SKM-1 treated with dmso at 0.1 percent for 144 hours (cell line): ENCODE data around the gene ACTG2.

Experiments used
- DNase-seq: peaks from one replicate; lab custom pipeline; 2025; ENCODE audit not compliant: unreplicated experiment; lab: John Stamatoyannopoulos, UW

Gene ACTG2

DNA sequence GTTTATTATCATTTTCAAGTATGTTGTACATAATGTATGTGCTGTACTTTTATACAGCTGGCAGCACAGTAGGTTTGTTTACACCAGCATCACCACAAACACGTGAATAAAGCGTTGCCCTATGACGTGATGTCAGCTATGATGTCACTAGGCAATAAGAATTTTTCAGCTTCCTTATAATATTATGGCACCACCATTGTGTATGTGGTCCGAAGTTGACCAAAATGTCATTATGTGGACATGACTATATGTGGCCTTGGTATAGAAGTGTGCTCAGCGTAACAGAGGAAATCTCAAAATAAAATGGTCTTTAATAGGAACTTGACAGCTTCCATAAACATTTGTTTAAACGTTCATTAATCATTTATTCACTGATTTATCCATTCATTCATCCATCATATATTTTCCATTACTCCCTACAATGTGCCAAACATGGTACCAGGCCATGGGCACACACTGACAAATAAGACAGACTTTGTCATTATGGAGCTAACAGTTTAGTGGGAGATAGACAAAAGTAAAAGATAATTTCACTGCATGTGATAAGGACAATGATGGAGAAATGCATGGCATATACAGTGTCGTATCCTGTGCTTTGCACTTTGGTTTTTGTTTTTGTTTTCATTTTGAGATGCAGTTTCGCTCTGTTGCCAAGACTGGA lies 18.9 kb downstream of the ACTG2 start:
- DNase-seq = no peak

DNA sequence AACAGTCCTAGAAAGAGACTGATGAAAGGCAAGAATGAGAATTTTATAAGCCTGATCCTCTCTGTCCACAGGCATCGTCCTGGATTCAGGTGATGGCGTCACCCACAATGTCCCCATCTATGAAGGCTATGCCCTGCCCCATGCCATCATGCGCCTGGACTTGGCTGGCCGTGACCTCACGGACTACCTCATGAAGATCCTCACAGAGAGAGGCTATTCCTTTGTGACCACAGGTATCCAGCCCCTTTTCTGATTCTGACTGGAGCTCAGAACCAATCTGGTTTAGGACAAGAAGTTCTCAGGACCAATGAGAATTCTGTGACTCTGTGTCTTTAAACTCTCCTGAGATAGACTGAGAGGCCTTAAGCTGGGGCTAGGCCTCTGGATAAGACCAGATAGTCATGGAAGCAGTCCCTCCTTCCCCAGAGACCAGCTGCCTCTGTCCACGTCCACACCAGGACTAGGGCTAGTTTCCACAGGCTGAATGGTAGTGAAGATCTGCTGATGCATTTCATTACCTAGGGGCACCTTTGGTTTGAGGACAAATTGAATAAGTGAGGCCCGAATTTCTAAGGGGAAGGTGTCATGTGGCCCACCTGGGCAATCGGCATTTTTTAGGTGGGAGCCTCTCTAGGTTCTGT lies 20.7 kb downstream of the ACTG2 start:
- no peak for DNase-seq

DNA sequence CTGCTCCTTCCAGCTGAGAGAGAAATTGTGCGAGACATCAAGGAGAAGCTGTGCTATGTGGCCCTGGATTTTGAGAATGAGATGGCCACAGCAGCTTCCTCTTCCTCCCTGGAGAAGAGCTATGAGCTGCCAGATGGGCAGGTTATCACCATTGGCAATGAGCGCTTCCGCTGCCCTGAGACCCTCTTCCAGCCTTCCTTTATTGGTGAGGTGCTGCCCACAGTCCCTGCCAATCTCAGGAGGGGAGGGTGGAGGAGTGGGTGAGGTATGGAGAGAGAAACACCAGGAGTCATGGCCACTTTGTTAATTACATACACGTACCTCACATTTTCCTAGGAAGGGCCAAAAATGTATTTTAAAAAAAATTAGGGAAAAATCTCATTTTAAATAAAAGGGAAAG lies 21.9 kb downstream of the ACTG2 start:
- no peak for DNase-seq

DNA sequence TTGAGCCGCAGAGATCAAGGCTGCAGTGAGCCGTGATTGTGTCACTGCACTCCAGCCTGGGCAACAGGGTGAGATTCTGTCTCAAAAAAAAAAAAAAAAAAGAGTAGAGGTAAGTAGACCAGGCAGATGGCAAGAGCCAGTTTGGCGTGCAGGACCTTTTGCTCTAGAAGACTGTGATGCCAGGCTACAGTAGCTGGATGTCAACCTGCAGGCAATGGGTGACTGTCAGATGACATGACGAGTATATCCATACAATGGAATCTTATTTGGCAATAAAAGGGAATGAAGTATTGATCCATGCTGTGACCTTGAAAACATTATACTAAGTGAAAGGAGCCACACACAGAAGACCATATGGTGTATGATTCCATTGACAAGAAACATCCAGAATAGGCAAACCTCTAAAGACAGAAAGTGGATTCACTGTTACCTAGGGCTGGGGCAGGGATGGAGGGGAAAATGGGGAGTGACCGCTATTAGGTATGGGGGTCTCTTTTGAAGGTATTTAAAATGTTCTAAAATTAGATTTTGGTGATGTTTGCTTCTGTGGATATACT lies 22.7 kb downstream of the ACTG2 start:
- no peak for DNase-seq

DNA sequence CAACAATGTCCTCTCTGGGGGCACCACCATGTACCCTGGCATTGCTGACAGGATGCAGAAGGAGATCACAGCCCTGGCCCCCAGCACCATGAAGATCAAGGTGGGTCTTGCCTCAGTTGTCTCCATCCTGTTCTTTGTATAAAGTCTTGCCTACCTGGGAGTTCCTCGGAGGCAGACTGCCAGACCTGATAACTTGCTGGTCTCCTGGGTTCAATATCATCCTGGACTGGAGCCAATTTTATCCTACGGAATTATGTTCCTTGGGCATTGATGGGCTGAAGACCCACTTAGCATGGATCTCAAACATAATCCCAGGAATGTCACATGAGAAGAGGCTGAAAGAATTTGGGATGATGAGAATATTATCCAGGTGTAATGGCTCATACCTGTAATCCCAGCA lies 23.9 kb downstream of the ACTG2 start:
- no peak for DNase-seq

DNA sequence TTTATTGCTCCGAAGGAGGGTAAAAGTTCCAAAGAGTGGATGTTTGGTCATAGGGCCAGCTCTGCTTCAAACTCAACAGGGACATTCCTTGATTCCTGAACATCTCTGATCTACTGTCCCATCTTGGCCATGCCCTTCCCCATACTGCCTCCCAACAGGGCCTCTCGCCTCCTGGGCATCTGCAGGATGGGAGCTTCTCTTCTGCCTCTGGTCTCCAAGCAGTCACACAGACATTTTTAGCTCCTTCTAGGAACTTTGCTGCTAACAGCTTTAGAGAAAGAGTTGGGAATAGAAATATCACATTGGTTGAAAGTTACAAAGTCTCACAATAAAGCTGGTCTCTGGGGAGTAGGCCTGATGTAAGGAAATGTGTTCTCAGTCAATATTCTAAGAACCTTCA lies 24.5 kb downstream of the ACTG2 start:
- DNase-seq = no peak

DNA sequence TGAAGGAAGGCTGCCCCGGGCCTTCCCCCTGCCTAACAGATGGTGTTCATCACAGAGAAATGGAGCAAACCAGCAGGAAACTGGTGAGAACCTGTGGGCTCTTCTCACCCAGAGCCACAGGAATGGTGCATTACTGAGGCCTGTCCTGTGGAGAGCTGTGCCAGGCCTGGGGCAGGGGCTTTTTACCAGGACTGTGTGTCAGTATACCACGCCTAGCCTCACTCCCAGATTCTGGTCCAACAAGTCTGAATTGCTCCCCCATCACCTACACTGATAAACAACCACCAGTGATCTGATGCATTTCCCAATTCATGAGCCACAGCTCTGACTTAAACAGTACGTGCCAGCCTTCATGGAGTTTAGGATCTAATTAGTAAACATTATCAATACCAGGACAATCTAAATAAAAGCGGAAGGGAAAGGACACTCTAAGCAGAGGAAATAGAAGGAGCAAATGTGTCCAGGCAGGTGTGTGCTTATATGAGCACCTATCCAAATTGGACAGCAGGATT lies 24.9 kb downstream of the ACTG2 start:
- no peak for DNase-seq

DNA sequence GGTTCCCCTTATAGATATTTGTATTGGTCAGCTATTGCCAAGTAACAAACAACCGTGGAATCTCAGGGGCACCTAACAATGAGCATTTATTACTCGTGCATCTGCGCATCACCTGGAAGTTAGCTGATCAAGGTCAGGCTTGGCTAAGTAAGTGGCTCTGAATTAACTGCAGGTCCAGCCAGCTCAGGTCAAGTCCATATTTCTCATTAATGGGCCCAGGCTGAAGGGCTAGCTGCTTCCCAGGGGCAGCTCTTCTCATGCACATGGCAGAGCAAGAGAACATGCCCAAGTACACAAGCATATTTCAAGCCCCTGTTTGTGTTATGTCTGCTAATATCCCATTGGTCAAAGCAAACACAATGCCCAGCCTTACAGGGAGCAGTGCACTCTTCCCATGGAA lies 26.0 kb downstream of the ACTG2 start:
- DNase-seq = no peak

DNA sequence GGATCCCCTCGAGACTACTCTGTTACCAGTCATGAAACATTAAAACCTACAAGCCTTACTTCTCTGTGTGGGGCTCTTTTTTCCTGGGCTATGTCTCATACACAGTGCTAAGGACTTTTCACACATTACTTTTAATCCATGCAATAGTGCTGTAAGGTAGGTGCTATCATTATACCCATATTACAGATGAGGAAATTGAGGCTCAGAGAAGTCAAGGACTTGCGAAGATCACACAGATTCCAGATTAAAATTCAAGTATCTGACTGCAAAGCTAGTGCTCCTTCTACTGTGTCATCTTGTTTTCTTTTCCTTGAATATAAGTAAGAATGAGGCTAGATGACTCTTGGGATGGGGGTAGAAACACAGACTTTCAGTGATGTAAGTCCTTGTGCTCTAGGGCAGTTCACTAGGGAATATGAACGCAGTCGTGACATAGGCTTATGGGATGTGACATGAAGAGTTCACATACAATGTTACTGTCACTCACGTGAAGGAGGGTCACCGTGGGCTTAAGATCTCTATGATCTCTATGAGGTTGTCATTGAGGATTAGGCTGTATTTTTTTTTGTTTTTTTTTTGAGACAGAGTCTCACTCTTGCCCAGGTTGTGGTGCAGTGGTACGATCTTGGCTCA lies 26.9 kb downstream of the ACTG2 start:
- DNase-seq = no peak

DNA sequence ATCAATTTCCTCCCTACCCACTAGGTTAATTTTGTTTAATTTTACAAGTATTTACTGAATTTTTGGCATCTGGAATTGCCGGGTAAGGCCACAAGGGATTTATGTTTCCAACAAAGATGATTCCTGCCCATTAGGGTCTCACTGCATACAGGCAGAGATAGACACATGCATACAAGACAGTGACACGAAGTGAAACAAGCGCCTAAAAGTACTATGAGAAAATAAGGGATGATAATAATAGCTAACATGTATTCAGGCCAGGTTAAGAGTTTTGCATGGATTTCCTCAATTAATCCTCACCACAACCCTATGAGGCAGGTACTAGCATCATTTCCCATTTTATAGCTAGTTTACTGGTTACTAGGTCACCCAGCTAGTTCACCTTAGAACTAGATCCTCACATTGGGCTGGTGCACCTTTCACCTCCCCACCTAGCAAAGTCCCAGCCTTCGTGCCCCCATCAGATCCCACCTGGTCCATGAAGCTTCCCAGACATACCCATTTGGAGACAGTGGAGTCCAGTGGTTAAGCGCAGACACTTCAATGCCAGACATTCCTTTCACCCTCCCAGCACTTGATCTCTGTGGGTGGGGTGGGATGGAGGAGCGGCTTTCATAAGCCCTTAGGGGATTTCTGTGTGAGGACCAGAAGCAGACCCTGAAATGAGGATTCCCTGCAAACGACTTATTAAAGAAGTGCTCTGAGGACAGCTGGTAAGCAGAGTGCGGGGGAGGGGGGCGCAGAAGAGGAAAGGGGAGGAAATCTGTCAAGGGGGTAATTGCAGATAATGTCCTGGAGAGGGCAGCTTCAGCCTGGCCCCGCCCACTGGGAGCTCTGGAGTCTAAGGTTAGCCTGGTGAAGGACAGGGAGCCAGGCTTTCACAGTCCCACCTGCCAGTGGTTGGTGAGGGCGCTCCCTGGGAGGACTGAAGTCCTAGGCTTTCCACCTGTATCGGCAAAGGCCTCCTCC lies 28.1 kb downstream of the ACTG2 start:
- peak; percentile 20 for DNase-seq

DNA sequence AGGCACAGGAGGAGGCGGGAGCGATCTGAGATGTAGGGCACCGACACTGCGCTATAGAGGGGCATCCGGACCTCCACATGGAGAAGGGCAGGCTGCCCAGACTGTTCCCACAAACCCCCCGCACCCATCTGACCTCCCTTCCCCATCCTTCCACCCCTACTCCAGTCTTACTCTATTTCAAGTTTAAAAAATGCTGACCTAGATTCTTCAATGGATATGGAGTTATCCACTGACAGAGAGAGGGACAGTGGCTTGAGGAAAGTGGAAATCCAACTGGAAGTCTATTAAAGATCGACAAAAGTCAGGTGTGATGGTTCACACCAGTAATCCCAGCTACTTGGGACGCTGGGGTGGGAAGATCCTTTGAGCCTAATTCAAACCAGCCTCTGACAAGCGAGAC lies 28.8 kb downstream of the ACTG2 start:
- no peak for DNase-seq

DNA sequence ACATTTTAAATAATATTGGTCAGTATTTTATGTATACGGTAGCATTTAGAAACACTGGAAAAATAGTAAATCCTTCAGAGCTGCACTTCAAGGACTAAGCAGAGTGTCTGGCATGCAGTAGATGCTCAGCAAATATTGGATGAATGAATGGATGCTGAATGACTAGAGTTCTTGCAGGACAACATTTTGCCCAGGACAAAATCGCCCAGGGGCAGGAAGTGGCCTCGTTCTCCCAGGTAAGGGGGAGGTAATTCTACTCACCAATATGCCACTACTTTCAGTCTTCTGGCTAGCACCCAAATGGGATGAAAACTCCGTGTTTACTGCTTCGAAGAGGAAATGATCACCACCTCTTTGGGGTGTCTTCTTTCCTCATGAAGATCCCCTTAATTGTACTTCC lies 29.9 kb downstream of the ACTG2 start:
- no peak for DNase-seq

DNA sequence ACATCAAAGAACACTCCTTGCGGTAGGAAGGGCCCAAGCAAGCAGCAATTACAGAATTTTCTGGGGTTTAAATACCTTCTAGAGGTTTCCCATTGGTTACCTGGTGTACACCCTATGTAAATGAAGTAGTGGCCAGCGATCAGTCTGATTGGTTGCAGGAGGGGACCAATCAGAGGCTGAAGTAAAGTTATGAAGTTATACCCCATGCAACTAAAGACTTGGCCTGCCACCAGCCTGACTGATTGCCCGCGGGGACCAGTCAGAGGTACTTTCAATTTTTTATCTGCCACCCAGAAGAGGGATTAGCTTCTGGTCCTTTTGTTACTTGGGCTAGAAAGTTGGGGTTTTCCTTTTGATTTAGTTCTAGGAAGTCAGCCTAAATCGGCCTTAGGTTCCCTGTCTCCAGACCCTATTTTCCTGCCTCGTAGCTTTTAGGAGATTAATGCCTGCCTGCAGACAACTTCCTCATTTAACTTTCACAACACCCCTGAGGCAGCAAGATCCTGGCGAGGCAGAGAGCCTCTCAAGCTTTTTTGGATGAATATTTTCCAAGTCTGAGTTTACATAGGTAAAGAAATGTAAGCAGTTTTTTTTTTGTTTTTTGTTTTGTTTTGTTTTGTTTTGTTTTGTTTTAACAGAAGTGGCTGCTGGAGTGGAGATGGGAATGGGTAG lies 32.4 kb downstream of the ACTG2 start:
- DNase-seq = peak; percentile 28

DNA sequence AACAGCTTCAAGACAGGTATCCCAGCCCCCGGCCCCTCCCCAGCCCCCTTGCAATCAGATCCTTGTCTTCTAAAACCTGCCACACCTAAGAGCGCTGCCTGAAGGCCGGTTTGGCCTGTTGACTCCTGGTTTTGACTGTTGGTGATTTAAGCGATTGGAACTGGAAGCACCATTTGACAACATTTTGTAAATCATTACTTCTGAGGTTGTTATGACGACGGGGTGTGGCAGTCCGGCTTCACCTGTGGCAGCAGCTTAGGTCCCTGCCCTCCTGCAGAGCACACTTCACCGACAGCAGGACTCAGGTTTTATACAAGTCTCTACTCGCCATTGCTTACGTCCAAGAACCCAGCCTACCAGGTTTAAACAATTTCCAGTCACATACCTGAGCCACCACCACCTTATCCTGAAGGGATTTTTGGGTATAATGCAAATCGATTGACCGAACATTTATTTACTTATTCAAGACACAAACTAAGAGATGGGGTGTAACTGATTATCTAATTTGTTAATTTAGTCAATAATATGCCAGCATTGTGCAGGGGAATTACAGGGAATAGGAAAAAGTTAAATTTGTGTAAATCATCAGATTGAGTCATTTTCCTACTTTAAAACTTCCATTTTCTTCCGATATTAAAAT lies 33.2 kb downstream of the ACTG2 start:
- no peak for DNase-seq

DNA sequence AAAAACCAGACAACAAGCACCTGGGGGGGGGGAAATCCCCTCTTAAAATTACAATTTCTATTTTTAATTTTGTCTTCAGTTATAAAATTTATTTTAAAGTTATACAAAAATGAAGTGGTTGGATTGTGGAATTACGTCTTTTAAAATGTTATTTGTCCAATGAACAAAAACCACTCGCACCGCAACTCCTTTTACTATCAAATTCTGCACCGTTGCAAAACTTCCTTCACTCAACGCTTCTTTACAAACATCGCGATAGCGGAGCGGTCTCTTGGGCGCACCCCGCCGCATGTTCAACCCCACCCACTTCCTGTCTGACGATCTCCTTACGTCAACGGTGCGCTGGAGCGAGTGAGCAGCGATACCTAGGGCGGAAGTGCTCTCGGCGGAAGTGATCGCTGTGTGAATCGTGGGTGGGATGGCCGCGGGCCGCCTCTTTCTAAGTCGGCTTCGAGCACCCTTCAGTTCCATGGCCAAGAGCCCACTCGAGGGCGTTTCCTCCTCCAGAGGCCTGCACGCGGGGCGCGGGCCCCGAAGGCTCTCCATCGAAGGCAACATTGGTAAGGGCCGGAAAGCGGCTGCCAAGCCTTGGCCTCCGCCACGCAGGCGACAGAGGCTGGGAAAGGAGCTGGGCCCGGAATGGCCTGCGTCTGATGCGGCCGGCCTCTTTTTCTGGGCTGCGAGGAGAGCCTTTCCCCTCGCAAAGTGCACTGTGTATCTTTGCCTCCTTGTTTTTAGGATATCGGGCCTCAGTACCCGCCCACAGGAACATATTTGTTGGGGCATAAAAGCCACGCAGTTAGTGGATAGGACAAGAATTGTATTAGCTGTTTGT lies 33.9 kb downstream of the ACTG2 start, which contains the start of gene DGUOK:
Gene DGUOK (plus strand): TSS at position 388 of the 835 bp plus-strand sequence. CDS start 31 bp downstream, at position 419.
- DNase-seq = peak; percentile 99

DNA sequence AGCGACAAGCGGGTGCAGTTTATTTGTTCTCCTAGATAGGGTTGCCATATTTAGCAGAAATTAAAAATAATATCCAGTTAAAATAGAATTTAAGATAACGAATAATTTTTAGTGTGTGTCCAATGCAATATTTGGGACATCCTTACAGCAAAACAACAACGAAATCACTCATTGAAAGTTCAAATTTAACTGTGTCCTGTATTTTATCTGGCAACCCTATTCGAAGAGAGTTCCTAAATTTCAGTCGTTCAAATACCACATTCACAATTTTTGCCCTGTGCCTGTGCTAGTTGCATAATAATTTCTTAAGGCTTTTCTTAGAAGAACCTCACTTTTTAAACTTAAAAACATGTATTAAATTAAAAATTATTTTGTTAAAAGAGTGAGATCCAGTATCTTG lies 34.5 kb downstream of the ACTG2 start:
- no peak for DNase-seq

DNA sequence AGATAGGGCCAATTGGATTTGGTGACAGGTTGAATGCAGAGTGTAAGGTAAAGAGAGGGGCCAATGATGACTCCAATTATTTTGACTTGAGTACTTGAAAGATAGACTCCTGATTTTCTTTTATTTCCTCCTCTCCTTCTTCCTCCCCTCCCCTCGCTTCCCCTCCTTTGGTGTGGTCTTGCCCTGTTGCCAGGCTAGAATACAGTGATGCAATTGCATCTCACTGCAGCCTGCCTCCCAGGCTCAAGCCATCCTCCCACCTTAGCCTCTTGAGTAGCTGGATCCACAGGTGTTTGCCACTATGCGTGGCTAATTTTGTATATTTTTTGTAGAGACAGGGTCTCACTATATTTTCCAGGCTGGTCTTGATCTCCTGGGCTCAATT lies 36.1 kb downstream of the ACTG2 start:
- no peak for DNase-seq

DNA sequence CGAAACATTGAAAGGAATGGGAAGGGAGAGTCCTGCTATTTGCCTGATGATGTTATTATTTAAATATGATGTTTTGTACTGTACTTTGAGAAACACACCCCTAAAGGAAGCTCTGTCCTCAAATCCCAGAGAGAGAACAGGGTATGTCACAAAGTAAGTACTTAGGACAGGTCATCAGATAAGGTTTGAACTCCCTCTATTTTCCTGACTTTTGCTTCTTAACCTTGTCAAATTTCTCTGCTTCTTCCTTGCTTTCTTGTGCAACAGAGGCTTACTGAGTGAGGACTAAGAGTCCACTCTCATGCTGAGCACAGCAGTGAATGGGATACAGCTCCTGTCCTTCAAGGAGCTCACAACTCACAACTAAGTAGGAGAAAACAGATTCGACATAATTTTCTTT lies 37.6 kb downstream of the ACTG2 start:
- DNase-seq = no peak
